ENCODE measurements around the gene MYOG.

DNA sequence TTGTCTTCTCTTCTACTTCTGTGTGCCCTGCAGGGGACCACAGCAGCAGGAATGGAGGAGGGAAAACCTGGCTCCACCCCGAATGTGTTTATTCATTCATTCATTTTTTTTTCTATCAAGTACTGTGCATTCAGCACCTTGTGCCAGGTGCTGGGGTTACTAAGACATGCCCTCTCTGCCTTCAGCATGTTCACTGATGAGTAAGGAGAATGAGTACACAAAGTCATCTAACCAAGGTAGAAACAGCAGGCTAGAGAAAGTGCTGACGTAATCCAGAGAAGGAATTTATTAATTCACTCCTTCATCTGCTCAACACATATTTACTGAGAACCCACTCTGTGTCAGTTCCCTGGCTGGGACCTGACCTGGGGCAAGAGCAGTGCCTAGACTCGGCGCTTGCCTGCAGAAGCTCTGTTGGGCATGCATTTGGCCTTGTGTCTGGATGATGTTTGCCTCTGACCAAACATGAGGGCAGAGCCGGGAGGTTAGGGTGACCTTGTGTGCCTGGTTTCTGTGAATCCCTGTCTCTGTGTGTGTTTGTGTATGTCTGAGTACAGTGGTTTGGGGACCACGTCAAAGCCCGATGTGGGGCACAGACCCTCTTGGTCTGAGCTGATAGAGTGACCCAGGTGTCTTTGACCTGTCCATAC lies 3.3 kb upstream of the MYOG start:
- TF ChIP-seq POLR2A (IDR thresholded peaks at IDR 0.05; ENCODE audit: low read length) = no peak
- TF ChIP-seq GATA1 (IDR thresholded peaks at IDR 0.05; ENCODE audit: low read depth, low read length) = no peak
